HL-60 (cell line): ENCODE data around the gene HMG20A.

Experiments used
- DNase-seq, 2 experiments: peaks; one replicate each; pipeline ENCODE4 v3.0.0-alpha.2; 2010 to 2020; ENCODE audit warnings: low read depth in 1 of 2, low spot score in 1 of 2
- H3K27ac ChIP-seq: fragments of 250-450 bp; sonication (Bioruptor Pico); replicated peaks from 2 replicates; pipeline ENCODE4 v1.5.1; 2020; ENCODE audit warnings: mild to moderate bottlenecking, moderate library complexity
- H3K27me3 ChIP-seq: fragments of 250-450 bp; sonication (Bioruptor Pico); 2 replicates; pipeline ENCODE4 v1.5.1; 2021; ENCODE audit warnings: mild to moderate bottlenecking, moderate library complexity; ENCODE audit not compliant: insufficient read depth, poor library complexity, severe bottlenecking
- H3K4me3 ChIP-seq: replicated peaks from 2 replicates; pipeline ENCODE4 v1.5.1; 2011; ENCODE audit warnings: mild to moderate bottlenecking, control low read depth, low read length; ENCODE audit not compliant: insufficient read depth
- GABPA ChIP-seq: IDR thresholded peaks from 2 replicates; pipeline ENCODE4 v1.6.1; 2012; ENCODE audit warnings: low read depth
- POLR2AphosphoS5 ChIP-seq: IDR thresholded peaks from 2 replicates; pipeline ENCODE4 v1.6.1; 2012; ENCODE audit warnings: low read depth
- SPI1 ChIP-seq: IDR thresholded peaks from 2 replicates; pipeline ENCODE4 v1.6.1; 2012; ENCODE audit warnings: low read depth, mild to moderate bottlenecking, borderline replicate concordance
- TF ChIP-seq, protein P1 (sequence below): IDR thresholded peaks from one replicate; pipeline ENCODE4 v1.5.1; 2011; ENCODE audit warnings: low read length, control low read depth, inconsistent platforms; ENCODE audit not compliant: insufficient read depth
- TF ChIP-seq, protein P2 (sequence below): IDR thresholded peaks from 2 replicates; pipeline ENCODE4 v1.6.1; 2012; ENCODE audit warnings: low read depth; ENCODE audit not compliant: insufficient replicate concordance

Gene HMG20A

DNA sequence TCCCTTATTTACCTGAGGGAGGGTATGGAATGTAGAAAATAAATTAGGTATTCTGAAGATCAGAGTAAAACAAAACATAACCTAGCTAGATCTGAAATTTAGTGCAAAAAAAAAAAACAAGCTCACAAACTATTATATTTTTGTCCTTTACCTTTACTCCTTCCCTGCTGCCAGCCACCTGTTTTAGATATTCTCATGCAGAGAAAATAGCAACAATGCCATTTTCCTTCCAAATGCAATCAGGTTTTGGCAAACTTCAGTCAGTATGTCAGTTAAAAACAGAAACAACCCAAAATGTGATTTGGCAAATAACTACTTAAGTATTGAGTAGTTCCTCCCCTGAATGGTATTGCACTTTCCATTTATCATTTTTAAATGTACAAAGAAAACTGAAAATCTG lies 36.6 kb upstream of the HMG20A start:
- TF ChIP-seq, protein P1, sequence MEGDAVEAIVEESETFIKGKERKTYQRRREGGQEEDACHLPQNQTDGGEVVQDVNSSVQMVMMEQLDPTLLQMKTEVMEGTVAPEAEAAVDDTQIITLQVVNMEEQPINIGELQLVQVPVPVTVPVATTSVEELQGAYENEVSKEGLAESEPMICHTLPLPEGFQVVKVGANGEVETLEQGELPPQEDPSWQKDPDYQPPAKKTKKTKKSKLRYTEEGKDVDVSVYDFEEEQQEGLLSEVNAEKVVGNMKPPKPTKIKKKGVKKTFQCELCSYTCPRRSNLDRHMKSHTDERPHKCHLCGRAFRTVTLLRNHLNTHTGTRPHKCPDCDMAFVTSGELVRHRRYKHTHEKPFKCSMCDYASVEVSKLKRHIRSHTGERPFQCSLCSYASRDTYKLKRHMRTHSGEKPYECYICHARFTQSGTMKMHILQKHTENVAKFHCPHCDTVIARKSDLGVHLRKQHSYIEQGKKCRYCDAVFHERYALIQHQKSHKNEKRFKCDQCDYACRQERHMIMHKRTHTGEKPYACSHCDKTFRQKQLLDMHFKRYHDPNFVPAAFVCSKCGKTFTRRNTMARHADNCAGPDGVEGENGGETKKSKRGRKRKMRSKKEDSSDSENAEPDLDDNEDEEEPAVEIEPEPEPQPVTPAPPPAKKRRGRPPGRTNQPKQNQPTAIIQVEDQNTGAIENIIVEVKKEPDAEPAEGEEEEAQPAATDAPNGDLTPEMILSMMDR = no peak
- TF ChIP-seq SPI1 (no peak), GABPA (no peak), POLR2AphosphoS5 (no peak)
- TF ChIP-seq, protein P2, sequence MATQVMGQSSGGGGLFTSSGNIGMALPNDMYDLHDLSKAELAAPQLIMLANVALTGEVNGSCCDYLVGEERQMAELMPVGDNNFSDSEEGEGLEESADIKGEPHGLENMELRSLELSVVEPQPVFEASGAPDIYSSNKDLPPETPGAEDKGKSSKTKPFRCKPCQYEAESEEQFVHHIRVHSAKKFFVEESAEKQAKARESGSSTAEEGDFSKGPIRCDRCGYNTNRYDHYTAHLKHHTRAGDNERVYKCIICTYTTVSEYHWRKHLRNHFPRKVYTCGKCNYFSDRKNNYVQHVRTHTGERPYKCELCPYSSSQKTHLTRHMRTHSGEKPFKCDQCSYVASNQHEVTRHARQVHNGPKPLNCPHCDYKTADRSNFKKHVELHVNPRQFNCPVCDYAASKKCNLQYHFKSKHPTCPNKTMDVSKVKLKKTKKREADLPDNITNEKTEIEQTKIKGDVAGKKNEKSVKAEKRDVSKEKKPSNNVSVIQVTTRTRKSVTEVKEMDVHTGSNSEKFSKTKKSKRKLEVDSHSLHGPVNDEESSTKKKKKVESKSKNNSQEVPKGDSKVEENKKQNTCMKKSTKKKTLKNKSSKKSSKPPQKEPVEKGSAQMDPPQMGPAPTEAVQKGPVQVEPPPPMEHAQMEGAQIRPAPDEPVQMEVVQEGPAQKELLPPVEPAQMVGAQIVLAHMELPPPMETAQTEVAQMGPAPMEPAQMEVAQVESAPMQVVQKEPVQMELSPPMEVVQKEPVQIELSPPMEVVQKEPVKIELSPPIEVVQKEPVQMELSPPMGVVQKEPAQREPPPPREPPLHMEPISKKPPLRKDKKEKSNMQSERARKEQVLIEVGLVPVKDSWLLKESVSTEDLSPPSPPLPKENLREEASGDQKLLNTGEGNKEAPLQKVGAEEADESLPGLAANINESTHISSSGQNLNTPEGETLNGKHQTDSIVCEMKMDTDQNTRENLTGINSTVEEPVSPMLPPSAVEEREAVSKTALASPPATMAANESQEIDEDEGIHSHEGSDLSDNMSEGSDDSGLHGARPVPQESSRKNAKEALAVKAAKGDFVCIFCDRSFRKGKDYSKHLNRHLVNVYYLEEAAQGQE = no peak
- Histone ChIP-seq H3K4me3 (no peak overlapping the region), H3K27ac (no peak overlapping the region), H3K27me3 (no peaks in the 10 kb centered on the region)
- no peak for DNase-seq

DNA sequence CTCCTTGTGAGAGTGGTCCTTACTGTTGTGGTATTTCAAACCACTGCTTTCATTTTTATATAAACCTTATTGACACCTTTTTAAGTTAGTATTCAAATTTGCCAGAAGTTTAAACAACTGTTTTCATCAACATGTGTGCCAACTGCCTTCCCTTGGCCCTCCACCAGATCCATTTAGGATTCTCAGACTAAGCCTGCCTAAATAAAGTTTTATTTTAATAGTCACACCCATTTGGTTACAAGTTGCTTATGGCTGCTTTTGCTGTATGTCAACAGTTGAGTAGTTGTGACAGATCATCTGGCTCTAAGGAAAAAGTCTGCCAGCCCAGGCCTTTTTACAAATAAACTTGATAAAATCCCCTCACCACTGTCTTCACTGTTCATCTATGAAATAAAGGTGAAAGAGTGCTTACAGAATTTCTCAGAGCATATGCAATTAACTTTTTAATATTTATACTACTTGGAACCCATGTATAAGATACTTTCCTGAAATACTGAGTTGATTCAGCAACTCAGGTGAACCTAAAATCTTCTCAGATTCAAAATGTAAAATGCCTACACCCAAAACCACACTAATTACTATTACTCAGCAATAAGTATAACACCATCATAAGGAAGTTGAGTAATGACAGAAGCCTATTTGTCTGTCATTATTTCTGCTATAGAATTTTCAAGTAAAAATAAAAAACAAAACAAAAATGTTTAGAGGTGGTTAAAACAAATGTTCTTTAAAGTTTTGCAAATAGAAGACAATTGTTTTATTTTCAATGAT lies 35.9 kb upstream of the HMG20A start:
- no peaks in the 10 kb centered on the region for H3K27me3 ChIP-seq
- no peak for DNase-seq
- H3K27ac ChIP-seq = no peak overlapping the region
- TF ChIP-seq POLR2AphosphoS5 (no peak), SPI1 (no peak), GABPA (no peak)
- no peak overlapping the region for H3K4me3 ChIP-seq

DNA sequence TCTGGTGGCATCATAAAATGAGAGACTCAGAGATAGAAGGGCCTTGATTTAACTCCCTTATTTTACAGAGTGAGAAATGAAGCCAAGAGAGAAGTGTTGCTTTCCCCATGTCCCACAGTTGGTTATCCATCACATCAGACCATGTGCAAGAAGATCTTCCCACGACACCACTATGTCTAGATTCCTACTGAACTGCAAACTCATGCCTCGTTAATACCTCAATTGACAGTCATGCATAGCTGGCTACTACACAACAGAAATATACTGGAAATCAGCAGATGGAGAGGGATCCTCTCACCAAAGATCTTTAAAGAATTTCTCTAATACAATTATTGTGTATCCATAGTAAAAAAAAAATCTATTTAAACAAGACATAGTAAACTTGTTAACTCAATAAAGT lies 34.1 kb upstream of the HMG20A start:
- no peak overlapping the region for H3K27ac ChIP-seq
- TF ChIP-seq SPI1 = no peak
- TF ChIP-seq, protein P2 = no peak
- no peak for TF ChIP-seq GABPA
- no peaks in the 10 kb centered on the region for H3K27me3 ChIP-seq

DNA sequence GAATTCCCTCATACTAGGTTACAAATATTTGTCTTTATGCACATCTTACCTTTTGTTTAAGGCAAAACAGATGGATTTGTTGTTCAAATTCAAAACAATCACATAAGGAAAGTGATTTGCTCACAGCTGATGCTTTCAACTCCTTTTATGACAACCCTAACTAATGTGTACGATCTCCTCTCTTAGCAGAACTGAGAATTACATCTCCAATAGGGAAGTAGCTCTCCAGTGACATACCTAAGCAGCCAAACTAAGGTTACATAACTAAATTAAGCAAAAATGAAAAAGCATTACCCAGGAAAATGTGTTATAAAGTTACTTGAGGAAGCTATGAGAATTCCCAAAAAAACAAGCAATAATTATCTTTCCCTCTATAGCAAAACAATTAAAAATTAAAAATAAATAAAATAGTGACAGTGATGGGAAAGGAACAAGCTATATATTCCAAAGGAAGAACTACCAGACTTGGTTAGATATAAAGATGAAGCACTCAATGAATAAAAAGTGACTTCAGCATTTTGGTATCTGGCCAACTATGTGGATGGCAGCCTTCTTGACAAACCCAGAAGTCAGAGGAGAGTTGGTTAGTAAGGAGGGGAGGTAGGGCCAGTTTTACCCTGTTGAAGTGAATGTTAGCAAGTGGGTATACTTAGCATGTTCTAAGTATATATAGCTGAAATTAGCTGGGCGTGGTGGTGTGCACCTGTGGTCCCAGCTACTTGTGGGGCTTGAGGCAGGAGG lies 33.2 kb upstream of the HMG20A start:
- peak in 1 of 2 experiments; percentile 49 for DNase-seq
- TF ChIP-seq POLR2AphosphoS5 = no peak
- TF ChIP-seq, protein P2 = no peak
- no peak for TF ChIP-seq SPI1
- no peak for TF ChIP-seq GABPA
- TF ChIP-seq, protein P1 = no peak
- Histone ChIP-seq H3K27ac (no peak overlapping the region), H3K4me3 (no peak overlapping the region), H3K27me3 (no peaks in the 10 kb centered on the region)

More for the DNA sequence above, 34.1 kb upstream of the HMG20A start:
- no peak for DNase-seq
- no peak overlapping the region for H3K4me3 ChIP-seq
